A549 (cell line): ENCODE data around the gene GUCA2B. TPM values are rescaled to one million over a fixed set of nuclear protein-coding genes. Genes with fewer than 3 reads are reported as not detected.

ENCODE experiments used
- ATAC-seq, 2 experiments: fragments of 200-7000 bp in 1 of 2; fragments of >200 bp in 1 of 2; cut with Nextera tagmentation in 1 of 2; cut with Tn5 transposase in 1 of 2; 3 replicates each; pipeline versions ENCODE4 v1.8.0 to v1.9.1; 2018 to 2020; ENCODE audit warnings: mild to moderate bottlenecking in 1 of 2, moderate library complexity in 1 of 2
- CTCF ChIA-PET: fragments of 300-600 bp; sonication (Branson Sonifier 250); formaldehyde crosslinking; extraction: SDS; loops from one replicate; lab custom pipeline; 2021; ENCODE audit warnings: antibody characterized with exemption, inconsistent platforms; lab: Yijun Ruan, JAX
- POLR2A ChIA-PET: fragments of 350-600 bp; formaldehyde crosslinking; extraction: SDS; loops from one replicate; lab custom pipeline; 2021; ENCODE audit warnings: antibody characterized with exemption, inconsistent platforms; lab: Yijun Ruan, JAX
- DNase-seq, 2 experiments: peaks; one replicate each; pipeline versions ENCODE4 v3.0.0 to v3.0.0-alpha.2; 2011 to 2016; ENCODE audit warnings: low read depth in 1 of 2, low spot score in 1 of 2
- FAIRE-seq: peaks from 2 replicates; lab custom pipeline; 2011; peaks lifted over from hg19 to GRCh38; lab: Jason Lieb, UNC
- H3K27ac ChIP-seq, 2 experiments: fragments of >200 bp; sonication (Bioruptor Twin); formaldehyde crosslinking; 3 replicates each; pipeline ENCODE4 v1.5.1; 2016 to 2017
- H3K4me1 ChIP-seq: fragments of >200 bp; sonication (Bioruptor Twin); formaldehyde crosslinking; 3 replicates; pipeline ENCODE4 v1.6.1; 2016
- H3K4me2 ChIP-seq: fragments of >200 bp; sonication (Bioruptor Twin); formaldehyde crosslinking; 3 replicates; pipeline ENCODE4 v1.6.1; 2016
- H3K4me3 ChIP-seq: fragments of >200 bp; sonication (Bioruptor Twin); formaldehyde crosslinking; 3 replicates; pipeline ENCODE4 v1.5.1; 2016
- H3K9me3 ChIP-seq: fragments of >200 bp; sonication (Bioruptor Twin); formaldehyde crosslinking; 3 replicates; pipeline ENCODE4 v1.6.1; 2016
- ATOH8 ChIP-seq: fragments of 250-450 bp; sonication (Bioruptor Pico); IDR thresholded peaks from 2 replicates; pipeline ENCODE4 v1.5.0; 2020; ENCODE audit warnings: low read depth, mild to moderate bottlenecking, moderate library complexity
- BHLHE40 ChIP-seq: IDR thresholded peaks from 2 replicates; pipeline ENCODE4 v1.6.1; 2012; ENCODE audit warnings: low read depth, low read length, inconsistent platforms
- CBX2 ChIP-seq: fragments of 200-600 bp; sonication (generic); IDR thresholded peaks from 2 replicates; pipeline ENCODE4 v1.6.1; 2016; ENCODE audit warnings: low read depth, mild to moderate bottlenecking, borderline replicate concordance
- CBX8 ChIP-seq: fragments of 200-600 bp; sonication (generic); IDR thresholded peaks from 2 replicates; pipeline ENCODE4 v1.6.1; 2016
- CEBPB ChIP-seq, 2 experiments: fragments of >200 bp in 1 of 2; sonication (Bioruptor Twin) in 1 of 2; formaldehyde crosslinking in 1 of 2; IDR thresholded peaks; 2 replicates each; pipeline ENCODE4 v1.6.1; 2012 to 2016
- CHD2 ChIP-seq: fragments of 150-350 bp; IDR thresholded peaks from 2 replicates; pipeline ENCODE4 v1.6.1; 2014; ENCODE audit warnings: low read length; ENCODE audit not compliant: partially characterized antibody
- CHD4 ChIP-seq: fragments of 200-600 bp; sonication (generic); IDR thresholded peaks from 2 replicates; pipeline ENCODE4 v1.6.1; 2016; ENCODE audit warnings: antibody characterized with exemption, mild to moderate bottlenecking, borderline replicate concordance
- CTCF ChIP-seq: fragments of >200 bp; sonication (Bioruptor Twin); formaldehyde crosslinking; IDR thresholded peaks from 3 replicates; pipeline ENCODE4 v1.5.1; 2016
- ELK1 ChIP-seq: fragments of 150-350 bp; IDR thresholded peaks from 2 replicates; pipeline ENCODE4 v1.6.1; 2014; ENCODE audit warnings: low read depth, mild to moderate bottlenecking, low read length
- EP300 ChIP-seq, 2 experiments: fragments of >200 bp; sonication (Bioruptor Twin); formaldehyde crosslinking; IDR thresholded peaks; 2 replicates in 1 of 2; 3 replicates in 1 of 2; pipeline ENCODE4 v1.6.1; 2016 to 2017
- ESRRA ChIP-seq: fragments of 150-350 bp; IDR thresholded peaks from 2 replicates; pipeline ENCODE4 v1.6.1; 2014; ENCODE audit warnings: mild to moderate bottlenecking, low read length, borderline replicate concordance
- FOXS1 ChIP-seq: fragments of 250-450 bp; sonication (Bioruptor Pico); IDR thresholded peaks from 2 replicates; pipeline ENCODE4 v1.5.0; 2020; ENCODE audit warnings: mild to moderate bottlenecking, moderate library complexity
- HEYL ChIP-seq: fragments of 250-450 bp; sonication (Bioruptor Pico); IDR thresholded peaks from 2 replicates; pipeline ENCODE4 v1.8.0; 2021; ENCODE audit warnings: mild to moderate bottlenecking, moderate library complexity
- HOXA7 ChIP-seq: fragments of 250-450 bp; sonication (Bioruptor Pico); IDR thresholded peaks from 2 replicates; pipeline ENCODE4 v1.5.0; 2020; ENCODE audit warnings: mild to moderate bottlenecking, moderate library complexity
- JUNB ChIP-seq: fragments of >200 bp; sonication (Bioruptor Twin); formaldehyde crosslinking; IDR thresholded peaks from 2 replicates; pipeline ENCODE4 v1.6.1; 2016
- KDM1A ChIP-seq: fragments of 200-600 bp; sonication (generic); IDR thresholded peaks from 2 replicates; pipeline ENCODE4 v1.6.1; 2016; ENCODE audit warnings: low read depth, mild to moderate bottlenecking
- MAX ChIP-seq: IDR thresholded peaks from 2 replicates; pipeline ENCODE4 v1.6.1; 2012
- NFE2L2 ChIP-seq: fragments of 150-350 bp; conservative IDR thresholded peaks from 2 replicates; pipeline ENCODE4 v1.6.1; 2014; ENCODE audit warnings: low read length
- PHF8 ChIP-seq: fragments of 200-600 bp; sonication (generic); IDR thresholded peaks from 2 replicates; pipeline ENCODE4 v1.6.1; 2016; ENCODE audit warnings: low read depth, mild to moderate bottlenecking, antibody characterized with exemption, moderate library complexity, borderline replicate concordance
- POLR2AphosphoS2 ChIP-seq: conservative IDR thresholded peaks from 2 replicates; pipeline ENCODE4 v1.6.1; 2012; ENCODE audit warnings: low read length, improper control_type of control experiment, inconsistent platforms
- RARB ChIP-seq: fragments of 250-450 bp; sonication (Bioruptor Pico); IDR thresholded peaks from 2 replicates; pipeline ENCODE4 v1.8.0; 2021; ENCODE audit warnings: mild to moderate bottlenecking, moderate library complexity
- ZC3H11A ChIP-seq: fragments of 450-650 bp; IDR thresholded peaks from 2 replicates; pipeline ENCODE4 v1.6.1; 2014; ENCODE audit warnings: antibody characterized with exemption, mild to moderate bottlenecking
- ZSCAN20 ChIP-seq: fragments of 250-450 bp; sonication (Bioruptor Pico); IDR thresholded peaks from 2 replicates; pipeline ENCODE4 v1.8.0; 2022; ENCODE audit warnings: mild to moderate bottlenecking, moderate library complexity
- WGBS: methylation state at CpG from one replicate; pipeline ENCODE4 v1.1.6; 2017; ENCODE audit errors: missing lambda C conversion rate; 5-methylcytosine and 5-hydroxymethylcytosine counted together
- polyA plus RNA-seq, 4 experiments: library from polyadenylated mRNA; depleted of rRNA in 3 of 4; stranded (reverse); fragments of >200 nt; fragmentation: RNase III in 1 of 4; extraction: RNeasy Plus Mini Kit Qiagen cat#74134 plus additional on column Dnase treatment in 1 of 4; gene quantifications; 2 replicates in 3 of 4; 3 replicates in 1 of 4; pipeline ENCODE4 v1.2.3, GENCODE V29; 2011 to 2017

GUCA2B gene
- polyA plus RNA-seq, 2 of the 4 experiments (the other 2 are of a cell fraction) = 0.17 TPM; not detected in 1

GRCh38 chr1:42186152-42186551, 32.9 kb downstream of the GUCA2B start:
- DNase-seq (no peak), ATAC-seq (no peak), FAIRE-seq (no peak)
- 87% methylated on average over 3 of the region's 3 CpGs for WGBS
- Histone ChIP-seq H3K4me3 (no peak overlapping the region), H3K4me2 (no peak overlapping the region), H3K4me1 (no peaks in the 10 kb centered on the region), H3K27ac (no peak overlapping the region), H3K9me3 (no peaks in the 10 kb centered on the region)
- no peak for TF ChIP-seq CHD2
- TF ChIP-seq JUNB = no peak
- no peak for TF ChIP-seq BHLHE40
- no peak for TF ChIP-seq HEYL (CRISPR knock-in tag)
- no peak for TF ChIP-seq HOXA7 (CRISPR knock-in tag)
- no peak for TF ChIP-seq ZSCAN20 (CRISPR knock-in tag)
- TF ChIP-seq MAX = no peak
- no peak for TF ChIP-seq PHF8
- no peak for TF ChIP-seq FOXS1 (CRISPR knock-in tag)
- TF ChIP-seq NFE2L2 = no peak
- TF ChIP-seq CTCF = no peak
- TF ChIP-seq CBX8 = no peak
- TF ChIP-seq CHD4 = no peak
- no peak for TF ChIP-seq KDM1A
- no peak for TF ChIP-seq CBX2
- no peak for TF ChIP-seq POLR2AphosphoS2
- TF ChIP-seq ATOH8 = no peak
- TF ChIP-seq ZC3H11A = no peak
- ChIA-PET CTCF (interaction anchor here (8.2 kb wide), 1 partner anchor 13 kb away, joined by 29 read pairs; no protein-coding TSS in a partner anchor), POLR2A (no interaction called here)

DNA sequence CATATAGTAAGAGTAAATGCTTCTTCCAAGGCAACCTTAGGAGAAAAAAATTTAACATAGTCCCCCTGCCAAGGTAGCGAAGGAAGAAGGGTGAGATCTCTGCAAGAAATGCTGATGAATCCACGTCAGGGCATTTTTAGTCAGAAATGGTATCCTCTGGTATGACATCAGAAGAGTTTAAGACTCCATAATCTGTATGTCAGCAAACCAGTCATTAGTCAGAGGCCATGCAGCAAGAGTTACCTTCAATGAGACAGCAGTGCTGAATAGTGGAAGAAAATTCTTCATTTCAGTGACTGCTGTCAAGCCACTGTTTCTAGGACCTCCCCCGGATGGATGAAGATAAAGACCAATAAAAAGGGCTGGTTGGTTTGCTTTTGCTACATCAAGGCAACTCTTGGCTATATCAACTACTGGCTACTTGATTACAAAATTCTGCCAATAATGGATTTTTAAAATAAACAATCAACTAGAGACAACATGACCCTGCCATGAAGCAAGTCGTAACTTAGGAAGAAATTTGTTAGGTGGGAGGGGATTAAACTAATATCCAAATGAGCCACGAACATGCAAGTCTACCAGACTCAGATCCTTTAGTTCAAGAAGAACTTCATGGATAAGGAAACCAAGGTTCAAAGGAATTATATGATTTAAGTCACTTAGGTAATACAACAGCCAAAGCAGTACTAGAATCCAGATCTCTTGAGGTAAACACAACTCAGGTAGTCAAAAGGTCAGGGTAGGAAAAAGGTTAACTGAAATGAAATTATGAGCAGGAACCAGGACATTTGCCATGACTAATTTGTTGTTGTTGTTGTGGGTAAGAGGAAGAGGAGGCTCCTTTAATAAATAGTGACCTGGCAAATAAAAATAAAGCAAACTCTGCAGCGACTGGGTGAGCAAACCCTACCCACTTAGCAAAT, 37.0 kb downstream of the GUCA2B start:
- 86% methylated on average over 6 of the region's 6 CpGs for WGBS
- FAIRE-seq (no peak), DNase-seq (no peak), ATAC-seq (no peak)
- Histone ChIP-seq H3K4me2 (no peak overlapping the region), H3K4me3 (no peak overlapping the region), H3K4me1 (no peaks in the 10 kb centered on the region), H3K27ac (no peak overlapping the region), H3K9me3 (no peaks in the 10 kb centered on the region)
- TF ChIP-seq ELK1 = no peak
- CTCF ChIA-PET = no interaction called here
- POLR2A ChIA-PET = no interaction called here

DNA sequence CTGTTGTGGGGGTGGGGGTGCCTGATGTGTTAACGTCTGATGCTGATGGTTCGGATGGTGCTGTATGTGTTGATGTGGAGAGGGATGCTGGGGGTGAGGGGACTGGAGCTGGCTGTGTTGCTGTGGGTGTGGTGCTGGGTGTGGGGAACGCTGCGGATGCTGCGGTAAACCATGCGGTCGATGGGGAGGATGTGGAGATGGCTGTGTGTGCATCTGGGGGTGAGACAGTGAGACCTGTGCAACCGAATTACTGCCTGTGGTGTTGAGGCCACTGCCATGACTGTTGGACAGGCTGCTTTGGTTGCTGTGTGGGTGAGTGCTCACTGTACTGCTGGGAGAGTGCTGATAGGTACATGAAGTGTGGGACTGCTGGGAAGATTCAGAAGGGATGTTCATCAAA, 38.1 kb downstream of the GUCA2B start:
- H3K4me2 ChIP-seq = no peak overlapping the region
- no peak overlapping the region for H3K4me3 ChIP-seq
- no peaks in the 10 kb centered on the region for H3K4me1 ChIP-seq
- H3K27ac ChIP-seq = no peak overlapping the region
- ATAC-seq = no peak
- TF ChIP-seq ESRRA (no peak), EP300 (IDR thresholded peaks at IDR 0.05) (no peak), PHF8 (no peak), CTCF (no peak), CEBPB (IDR thresholded peaks at IDR 0.05) (no peak), CHD2 (no peak), RARB (CRISPR knock-in tag) (no peak)
- TF ChIP-seq, all 56 proteins: peak for 0
- no peak for DNase-seq
- no peaks in the 10 kb centered on the region for H3K9me3 ChIP-seq
- ChIA-PET POLR2A (no interaction called here), CTCF (no interaction called here)
- WGBS = 93% methylated on average over 8 of the region's 8 CpGs
- FAIRE-seq = no peak
